GM19035 (cell line): ENCODE measurements around the gene PTPRG.

ENCODE experiments used
- ATAC-seq: cut with Tn5 transposase; IDR thresholded peaks from one replicate; pipeline ENCODE4 v1.9.1; 2021; ENCODE audit not compliant: unreplicated experiment

The PTPRG gene

DNA sequence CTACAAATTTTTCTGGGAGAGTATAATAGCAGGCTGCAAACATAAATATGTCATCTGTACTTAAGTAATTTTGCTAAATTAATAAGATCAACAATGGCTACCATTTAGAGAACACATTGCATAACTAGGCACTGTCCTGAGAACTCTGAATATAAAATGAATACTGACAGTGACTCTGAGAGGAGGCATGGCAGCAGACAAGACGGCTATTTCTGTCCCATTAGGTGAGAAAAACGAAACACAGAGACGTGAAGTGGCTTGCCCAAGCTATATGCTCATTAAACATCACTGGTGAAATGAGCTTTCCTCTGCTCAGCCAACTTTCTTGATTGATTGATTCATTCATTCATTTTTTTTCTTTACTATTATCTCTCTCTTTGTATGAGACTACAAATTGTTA is 384.3 kb downstream of the PTPRG start:
- ATAC-seq, result no peak

DNA sequence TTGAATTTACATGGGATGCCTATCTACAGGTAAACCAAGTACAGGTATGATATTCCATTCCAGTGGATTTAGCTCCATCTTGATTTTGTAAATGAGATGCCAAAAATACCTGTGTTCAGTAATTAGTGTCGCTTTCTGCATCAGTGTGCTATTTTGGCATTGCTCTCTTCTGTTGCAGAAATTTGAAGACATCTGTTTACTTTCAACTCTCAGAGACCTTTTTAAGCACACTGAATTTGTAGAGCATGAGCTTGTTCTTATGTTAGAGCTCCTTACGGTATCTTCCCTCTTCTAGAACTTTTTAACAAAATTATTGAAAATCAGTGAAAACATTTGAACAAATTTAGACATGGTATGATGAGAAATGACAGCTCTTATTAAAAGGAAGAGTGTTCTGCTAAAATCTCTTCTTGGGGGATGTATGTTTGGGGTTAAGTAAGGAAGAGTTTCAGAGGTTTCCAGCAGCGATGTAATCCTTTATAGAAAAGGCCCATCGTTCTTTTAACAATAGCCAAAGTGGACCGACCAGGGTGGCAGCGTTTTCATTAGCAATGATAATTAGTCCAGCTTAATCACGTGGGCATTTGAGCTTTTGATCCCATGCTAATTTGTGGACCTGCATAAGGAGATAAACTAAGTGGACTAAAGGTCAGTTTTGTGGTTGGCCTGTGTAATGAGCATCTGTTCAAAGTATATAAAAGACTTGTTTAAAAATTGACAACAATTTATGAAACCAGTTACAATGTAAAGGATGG is 385.4 kb downstream of the PTPRG start:
- no peak for ATAC-seq

DNA sequence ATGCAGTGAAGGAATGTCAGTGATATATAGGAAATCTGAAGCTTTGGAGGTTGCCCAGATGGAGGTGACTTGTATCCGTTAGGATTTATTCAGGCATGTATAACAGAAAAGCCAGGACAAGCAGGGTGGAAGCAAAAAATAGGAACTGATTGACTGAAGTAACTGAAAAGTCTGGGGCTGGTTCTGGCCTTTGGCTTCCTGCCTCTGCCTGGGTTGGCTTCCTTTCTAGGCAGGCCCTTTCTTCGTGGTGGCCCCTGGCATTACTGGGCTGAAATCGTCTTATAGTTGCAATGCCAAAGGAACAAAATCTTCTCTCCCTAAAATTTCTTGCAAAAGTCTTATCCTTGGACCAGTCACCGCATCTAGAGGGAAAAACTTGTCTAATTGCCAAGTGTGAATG is 386.1 kb downstream of the PTPRG start:
- no peak for ATAC-seq

DNA sequence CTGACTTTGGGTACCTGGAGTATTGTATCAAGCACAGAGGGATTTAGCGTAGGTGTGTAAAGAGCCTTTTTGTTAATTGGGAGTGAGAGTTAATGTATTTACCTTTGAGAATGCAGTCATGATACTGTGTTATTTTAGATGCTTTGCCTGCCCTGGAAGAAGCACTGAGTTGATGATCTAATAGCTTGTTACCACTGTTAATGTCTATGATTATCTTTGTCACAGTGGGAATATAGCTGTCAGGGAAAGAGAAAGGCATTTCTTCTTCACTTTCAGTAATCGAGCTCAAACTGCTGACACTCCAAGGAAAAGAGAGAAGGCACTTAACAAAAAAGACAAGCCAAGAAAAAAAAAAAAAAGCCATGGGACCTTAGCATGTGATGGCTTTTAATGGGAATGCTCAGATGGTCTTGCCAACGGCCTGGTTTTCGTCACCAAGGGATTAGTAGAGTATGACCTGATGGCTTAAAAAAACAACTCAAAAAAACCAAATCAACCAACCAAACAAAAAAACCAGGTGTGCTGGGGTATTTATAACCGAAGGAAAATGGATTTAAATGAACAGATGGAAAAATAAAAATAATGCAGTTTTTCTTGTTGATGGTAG is 387.4 kb downstream of the PTPRG start:
- ATAC-seq, result no peak

DNA sequence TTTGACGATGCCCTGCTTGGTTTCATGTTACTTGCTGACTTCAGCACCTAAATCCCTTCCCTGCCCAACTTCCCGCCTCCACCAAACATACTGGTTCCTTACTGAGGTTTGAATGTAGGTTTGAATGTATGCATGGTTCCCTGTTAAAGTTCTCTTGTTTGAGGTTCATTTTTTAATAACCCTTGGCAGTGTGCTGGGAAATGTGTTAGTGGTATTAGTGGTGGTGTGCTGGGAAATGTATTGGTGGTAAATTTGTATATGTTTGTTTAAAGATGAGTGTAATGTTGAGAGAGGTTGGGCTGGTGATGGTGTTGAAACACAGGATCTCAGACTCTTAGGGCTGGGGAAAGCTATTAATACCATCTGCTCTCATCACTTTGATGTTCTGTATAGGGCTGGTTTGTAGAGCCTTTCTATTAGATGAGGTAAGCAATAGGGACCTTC is 392.7 kb downstream of the PTPRG start:
- ATAC-seq, result no peak

DNA sequence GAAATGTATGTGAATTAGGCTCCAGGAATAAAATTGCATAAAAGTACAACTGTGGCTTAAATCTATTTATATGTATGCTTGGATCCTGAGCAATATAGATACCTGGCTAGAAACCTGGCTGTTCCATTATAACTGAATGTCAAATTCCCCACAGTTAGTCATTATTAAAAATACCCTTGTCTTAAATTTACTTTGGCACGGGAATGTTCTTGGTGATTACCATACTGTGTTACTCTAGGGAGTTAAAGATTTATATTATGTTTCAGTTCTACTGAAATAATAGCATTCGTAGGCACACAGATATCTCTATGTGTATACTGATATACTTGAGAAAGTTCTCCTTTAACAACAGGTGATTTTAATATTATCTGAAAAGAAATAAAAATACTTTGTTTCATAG is 394.1 kb downstream of the PTPRG start:
- ATAC-seq, result no peak

DNA sequence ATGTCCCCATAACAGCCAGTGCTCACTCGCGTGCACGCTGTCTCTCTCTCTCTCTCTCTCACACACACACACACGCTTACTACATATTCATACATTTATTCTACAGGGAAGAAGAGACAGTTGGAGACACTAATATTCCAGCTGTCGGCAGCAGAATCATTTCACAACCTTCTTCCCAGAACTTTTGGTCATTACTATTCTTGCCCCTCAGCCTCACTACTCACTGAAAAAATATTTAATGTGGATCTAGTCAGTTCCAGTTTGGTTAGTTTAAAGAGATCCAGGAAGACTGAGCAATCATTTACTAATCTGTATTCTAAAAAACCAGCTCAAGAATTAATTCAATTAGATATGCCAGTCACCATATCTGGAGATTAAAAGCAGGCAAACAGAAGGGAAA is 394.9 kb downstream of the PTPRG start:
- no peak for ATAC-seq

DNA sequence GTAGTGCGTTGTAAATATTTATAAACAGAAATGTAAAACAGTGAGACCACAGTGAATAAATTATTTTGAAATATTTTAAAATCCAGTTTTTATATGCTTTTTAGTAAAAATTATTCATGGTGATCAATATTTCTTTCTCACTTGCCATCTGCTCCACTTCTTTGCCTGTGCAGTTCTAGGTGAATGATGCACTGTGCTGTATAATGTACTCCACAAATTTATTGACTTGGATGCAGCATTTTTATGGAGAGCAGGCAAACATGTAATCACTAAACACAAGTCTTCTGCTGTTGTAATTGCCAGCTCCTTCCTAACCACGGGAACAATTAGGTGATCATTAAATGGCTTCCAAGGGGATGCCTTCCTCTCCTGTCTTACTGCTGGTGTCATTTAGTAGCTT is 395.9 kb downstream of the PTPRG start:
- no peak for ATAC-seq

DNA sequence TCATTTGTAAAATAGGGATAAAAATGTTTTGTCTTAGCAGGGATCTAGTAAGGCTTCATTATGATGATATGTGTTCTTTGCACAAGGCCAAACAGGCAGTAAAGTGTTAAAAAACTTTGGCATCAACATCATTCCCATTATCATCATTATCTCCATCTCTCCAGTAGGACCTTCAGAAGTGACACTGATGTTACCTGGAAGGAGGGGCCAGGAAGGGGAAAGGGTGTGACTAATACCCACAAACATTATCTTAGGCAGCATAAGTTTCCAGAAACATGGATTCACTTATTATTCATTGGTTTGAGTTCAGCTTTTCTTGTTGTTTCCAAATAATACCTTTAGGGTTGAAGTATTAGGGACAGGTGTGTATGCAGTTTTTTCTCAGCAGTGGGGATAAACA is 399.6 kb downstream of the PTPRG start:
- no peak for ATAC-seq

DNA sequence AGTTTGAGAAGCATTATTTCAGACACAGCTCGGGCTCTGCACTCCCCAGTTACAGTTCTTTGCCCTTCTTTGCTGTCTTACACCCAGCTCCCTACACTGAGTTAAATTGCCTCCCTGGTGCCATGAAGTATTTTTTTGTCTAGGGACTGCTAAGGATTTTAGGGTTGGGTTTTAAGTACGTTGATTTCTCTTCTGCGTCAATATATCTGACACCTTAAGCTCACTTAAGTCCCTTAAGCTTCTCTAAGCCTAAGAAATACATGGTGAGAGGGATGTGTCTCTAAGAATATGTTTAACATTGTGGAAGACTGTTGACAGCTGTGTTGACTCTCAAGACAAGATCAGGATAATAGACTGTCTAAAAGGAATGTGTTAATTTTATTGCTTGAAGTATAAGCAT is 400.5 kb downstream of the PTPRG start:
- no peak for ATAC-seq

DNA sequence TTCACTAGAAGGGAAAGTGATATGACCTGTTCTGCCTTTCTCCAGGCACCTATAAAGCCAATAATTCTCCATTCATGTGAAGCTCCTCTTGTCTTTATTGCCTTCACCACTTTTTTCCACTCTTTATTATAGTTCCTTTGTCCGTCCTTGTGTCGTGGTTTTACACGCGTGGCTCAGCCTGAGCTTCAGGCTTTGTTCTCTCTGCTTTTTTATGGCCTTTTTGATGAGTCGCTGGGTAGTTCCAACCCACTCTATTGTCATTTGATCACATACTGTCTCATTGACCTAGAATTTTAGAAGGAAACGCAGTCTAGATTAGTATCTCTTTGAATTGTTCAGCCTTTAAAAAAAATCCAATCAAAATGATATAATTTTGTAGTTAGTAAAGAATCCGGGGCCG is 403.2 kb downstream of the PTPRG start:
- no peak for ATAC-seq

DNA sequence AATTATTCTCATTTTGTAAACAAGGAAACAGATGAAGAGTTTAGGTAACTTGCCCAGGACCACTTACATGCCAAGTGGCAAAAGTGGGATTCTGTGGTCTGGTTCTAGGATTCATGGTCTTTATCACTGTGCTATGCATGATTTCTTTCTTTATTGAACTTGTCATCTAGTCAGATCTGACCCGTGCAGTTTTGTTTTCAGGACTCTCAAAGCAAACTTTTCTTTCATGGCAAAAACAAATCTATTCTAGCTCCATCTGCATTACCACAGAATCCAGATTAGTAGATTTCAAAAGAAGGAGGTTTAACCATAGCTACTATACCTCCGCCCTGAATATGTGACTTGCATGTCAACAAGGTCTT is 404.4 kb downstream of the PTPRG start:
- no peak for ATAC-seq

DNA sequence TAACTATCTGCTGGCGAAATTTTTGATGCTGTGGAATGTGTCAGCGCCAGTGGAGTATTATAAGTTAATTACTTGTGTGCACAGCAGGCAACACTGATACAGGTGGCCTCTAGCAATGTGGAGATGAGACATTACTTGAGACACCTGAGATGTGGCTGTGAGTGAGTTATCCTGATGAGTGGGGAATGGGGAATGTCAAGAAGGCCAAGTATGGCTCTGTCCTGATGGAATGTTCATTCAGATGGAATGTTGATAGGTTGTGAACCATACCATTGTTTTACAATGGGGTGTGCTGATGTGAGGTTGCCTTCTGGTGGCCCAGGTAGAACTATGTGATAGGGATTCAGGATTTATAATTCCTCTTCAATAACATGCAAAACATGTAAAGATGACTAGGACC is 404.8 kb downstream of the PTPRG start:
- ATAC-seq, result no peak

DNA sequence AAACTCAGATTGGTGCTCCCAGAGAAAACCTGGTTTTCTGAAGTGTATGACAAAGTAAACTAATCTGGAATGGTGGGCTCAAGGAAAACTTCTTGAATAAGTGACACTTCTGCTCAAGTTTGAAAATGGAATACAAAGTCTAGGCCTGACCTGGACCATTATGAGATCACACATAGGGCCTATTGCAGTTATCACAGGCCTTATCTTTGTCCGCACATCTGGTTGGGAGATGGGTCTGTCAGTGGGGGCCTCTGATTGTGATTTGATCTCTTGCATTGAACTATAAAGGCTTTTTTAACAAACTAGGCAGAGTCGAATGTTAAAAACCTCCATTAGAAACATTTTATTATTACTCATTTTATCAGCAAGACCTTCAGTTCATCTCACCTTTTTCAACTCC is 405.6 kb downstream of the PTPRG start:
- ATAC-seq, result no peak

DNA sequence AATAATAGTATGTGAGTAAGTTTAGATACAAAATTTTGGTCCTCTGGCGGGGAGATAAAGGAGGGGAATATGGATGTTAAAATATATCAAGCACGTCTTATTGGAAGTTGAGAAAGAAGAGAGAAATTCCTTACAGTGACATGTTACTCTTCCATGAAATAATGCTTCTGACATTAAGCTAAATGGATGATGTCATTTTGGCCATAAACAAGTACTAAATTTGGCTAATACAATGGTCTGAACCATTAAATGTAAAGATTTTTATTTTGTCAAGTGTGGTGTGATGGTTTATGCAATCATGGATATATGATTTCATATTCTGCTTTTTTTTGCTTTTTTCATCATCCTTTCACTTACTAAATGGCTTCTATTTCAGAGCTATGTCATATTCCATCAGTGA is 406.6 kb downstream of the PTPRG start:
- ATAC-seq, result no peak

DNA sequence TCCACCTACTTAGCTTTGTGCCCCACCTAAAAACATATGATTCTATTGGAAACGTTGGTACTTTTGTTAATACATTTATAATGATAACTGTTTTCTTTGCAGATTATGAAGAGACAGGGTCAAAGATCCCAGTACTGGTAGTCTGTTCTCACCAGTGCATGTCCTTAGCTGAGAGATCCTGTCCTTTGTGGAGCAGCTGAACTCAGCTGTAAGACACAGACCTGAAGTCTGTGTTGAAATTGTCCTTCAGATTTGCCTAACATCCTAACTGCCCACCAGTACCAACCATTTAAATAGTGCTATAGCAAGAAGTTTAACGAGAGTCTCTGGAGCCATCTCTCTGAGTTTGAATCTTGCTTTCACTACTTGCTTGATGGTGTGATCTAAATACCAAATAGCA is 413.3 kb downstream of the PTPRG start:
- ATAC-seq, result no peak

DNA sequence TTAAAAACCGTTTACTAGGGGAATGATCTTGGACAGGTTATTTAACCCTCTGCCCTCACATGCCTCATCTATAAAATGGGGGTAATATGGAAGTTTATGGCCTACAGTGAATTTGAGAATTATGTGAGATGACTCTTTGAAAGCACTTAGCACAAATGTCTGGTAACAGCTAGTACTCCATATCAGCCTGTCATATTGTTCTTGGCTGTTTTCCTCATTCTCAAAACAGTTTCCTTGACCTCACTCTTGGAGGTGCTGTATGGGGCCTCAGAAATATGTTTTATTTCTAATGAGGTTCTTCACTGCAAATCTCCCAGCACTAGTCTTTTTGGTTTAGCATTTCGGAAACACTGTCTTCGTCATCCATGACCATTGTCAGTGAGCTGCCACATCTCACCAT is 413.8 kb downstream of the PTPRG start:
- ATAC-seq, result no peak

DNA sequence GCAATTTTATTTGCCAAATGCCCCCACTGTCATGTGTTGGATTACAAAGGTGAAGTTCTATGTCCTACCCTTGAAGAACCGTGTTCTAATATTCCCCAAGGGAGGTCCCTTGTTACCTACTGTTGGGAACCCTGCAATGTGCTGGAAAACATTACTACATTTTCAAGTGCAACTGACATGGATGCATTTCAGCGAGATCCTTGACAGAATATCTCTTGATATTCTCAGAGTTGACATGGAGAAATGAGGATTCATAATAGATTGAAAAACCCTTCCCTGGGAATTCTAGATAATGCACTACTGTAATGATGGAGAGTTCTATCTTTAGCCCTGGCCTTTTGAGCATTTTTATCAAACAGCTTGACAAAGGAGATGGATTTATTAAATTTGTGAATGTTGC is 414.6 kb downstream of the PTPRG start:
- ATAC-seq, result no peak

DNA sequence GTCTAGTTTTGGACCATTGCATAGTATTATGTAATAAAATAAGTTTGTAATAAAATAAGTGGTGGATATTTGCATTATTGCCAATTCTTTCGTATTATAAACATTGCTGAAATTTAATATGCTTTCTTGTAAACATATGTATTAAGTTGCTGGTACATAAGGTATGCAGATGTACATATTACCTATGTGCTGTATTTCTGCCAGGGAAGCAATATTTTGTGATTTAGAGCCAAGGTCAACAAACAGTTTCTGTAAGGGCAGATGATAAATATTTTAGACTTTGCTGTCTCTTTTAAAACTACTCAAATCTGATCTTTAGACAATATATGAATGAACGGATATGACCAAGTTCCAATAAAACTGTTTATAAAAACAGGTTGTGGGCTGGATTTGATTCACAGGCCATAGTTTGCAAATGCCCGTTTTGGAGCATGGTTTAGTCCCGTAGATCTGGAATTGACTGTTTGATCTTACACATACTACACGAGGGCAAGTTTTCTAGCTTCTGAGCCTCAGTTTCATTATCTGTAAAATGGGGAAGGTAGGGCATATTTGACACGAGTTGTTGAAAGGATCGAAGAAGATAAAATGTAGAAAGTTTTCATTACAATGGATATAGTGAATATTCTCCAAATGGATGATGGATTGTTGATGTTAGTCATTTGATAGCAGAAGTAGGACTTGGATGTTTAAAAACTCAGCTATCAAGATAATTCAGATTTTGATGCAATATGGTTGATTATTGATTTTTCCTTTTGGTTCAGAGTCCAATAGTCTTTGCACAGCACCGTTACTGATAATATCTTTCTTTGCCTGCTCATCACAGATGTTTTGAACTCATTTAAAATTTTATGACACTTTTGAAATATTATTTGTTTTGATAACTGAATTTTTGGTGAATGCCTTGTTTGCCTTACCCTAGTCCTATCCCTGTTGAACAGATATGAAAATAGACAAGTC is 417.4 kb downstream of the PTPRG start:
- no peak for ATAC-seq

DNA sequence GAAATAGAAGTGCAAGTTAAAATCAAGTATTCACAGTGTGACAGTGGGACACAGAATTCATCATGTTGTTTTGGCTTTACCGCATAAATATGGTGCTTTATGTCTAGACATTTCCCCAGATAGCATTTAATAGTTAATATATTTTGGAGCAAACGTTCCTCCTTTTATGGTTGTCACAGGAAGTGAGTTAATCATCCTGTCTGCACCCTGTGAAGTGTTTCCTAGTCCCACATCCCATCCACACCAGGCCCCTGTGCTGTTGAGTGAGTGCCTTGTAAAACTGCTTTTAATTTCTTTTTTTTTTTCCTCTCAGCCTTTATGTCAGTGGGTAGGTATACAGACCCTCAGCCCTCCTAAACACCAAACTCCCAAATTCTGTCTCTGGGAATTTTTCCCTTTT is 418.3 kb downstream of the PTPRG start:
- ATAC-seq, result no peak

DNA sequence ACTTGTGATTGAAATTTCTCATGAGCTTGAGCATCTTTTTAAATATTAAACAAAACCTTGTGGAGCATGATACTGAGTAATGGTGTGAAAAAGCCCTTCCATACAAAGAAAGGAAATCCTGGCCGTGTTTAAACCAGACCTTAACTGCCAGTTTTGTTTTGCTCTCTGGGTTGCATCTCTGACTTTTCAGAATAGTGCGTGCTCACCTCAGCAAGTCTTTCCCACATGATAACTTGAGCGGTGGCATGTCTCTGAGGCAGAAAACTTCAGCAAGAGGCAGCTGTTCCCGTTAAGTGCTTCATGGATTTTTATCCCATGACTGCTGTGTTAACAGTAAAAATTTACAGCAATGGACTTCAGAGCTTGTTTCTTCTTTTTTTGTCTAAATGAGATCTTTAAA is 418.7 kb downstream of the PTPRG start:
- no peak for ATAC-seq

DNA sequence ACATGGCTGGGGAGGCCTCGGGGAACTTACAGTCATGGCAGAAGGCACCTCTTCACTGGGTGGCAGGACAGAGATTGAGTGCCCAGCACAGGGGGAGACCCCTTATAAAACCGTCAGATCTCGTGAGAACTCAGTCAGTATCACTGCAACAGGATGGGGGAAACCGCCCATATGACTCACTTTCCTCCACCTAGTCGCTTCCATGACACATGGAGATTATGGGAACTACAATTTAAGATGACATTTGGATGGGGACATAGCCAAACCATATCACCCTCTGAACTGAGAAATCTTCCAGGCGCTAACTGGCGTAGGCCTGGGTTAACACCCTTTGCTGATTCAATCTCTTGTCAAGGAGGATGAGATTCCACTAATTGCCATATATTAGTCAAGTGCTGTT is 419.7 kb downstream of the PTPRG start:
- ATAC-seq, result no peak
